ENCODE results near the gene AIRE.

Gene AIRE

GRCh38 chr21:44325386-44326271 is 40.0 kb downstream of the AIRE start:
- no peak for DNase-seq

GRCh38 chr21:44326272-44326647 is 40.6 kb downstream of the AIRE start:
- no peak for DNase-seq

- DNase-seq: no peak
Measured at GRCh38 chr21:44326716-44327602, 41.3 kb downstream of the AIRE start.

- DNase-seq: no peak
Measured at GRCh38 chr21:44327603-44327974, 41.9 kb downstream of the AIRE start.

GRCh38 chr21:44328242-44328895 is 42.7 kb downstream of the AIRE start:
- DNase-seq: no peak

GRCh38 chr21:44329086-44329889 is 43.6 kb downstream of the AIRE start:
- no peak for DNase-seq

- DNase-seq: no peak
Measured at GRCh38 chr21:44329971-44330681, 44.5 kb downstream of the AIRE start.

GRCh38 chr21:44330698-44331097 is 45.0 kb downstream of the AIRE start:
- DNase-seq: no peak

GRCh38 chr21:44331209-44331608 is 45.5 kb downstream of the AIRE start:
- no peak for DNase-seq

- no peak for DNase-seq
Measured at GRCh38 chr21:44331650-44332307, 46.1 kb downstream of the AIRE start.

GRCh38 chr21:44332383-44332782 is 46.7 kb downstream of the AIRE start:
- DNase-seq: no peak

- no peak for DNase-seq
Measured at GRCh38 chr21:44332965-44333364, 47.3 kb downstream of the AIRE start.

GRCh38 chr21:44333509-44334328 is 48.0 kb downstream of the AIRE start:
- no peak for DNase-seq

GRCh38 chr21:44334329-44335030 is 48.8 kb downstream of the AIRE start:
- no peak for DNase-seq

- DNase-seq: no peak
Measured at GRCh38 chr21:44335266-44336059, 49.8 kb downstream of the AIRE start.

GRCh38 chr21:44337449-44337848 is 51.8 kb downstream of the AIRE start:
- no peak for DNase-seq

GRCh38 chr21:44337941-44338895 is 52.5 kb downstream of the AIRE start:
- peak in 1 of 2 donors; percentile 29 for DNase-seq
